MM.1S (cell line): ENCODE measurements around the gene CASKIN1.

ENCODE experiments used
- DNase-seq: peaks from one replicate; pipeline ENCODE4 v3.0.0-alpha.2; 2015
- H2AFZ ChIP-seq: fragments of 300-600 bp; sonication (generic); 2 replicates; pipeline ENCODE4 v1.6.0; 2016; ENCODE audit warnings: antibody characterized with exemption, low read length
- H3F3A ChIP-seq: fragments of 300-600 bp; sonication (generic); 2 replicates; pipeline ENCODE4 v1.6.1; 2016; ENCODE audit warnings: mild to moderate bottlenecking, antibody characterized with exemption, low read length, moderate library complexity, mixed read lengths; ENCODE audit not compliant: insufficient read depth
- H3K27ac ChIP-seq: fragments of 300-600 bp; sonication (generic); 2 replicates; pipeline ENCODE4 v1.5.1; 2016; ENCODE audit warnings: mild to moderate bottlenecking, low read length
- H3K27me3 ChIP-seq: fragments of 300-600 bp; sonication (generic); replicated peaks from 2 replicates; pipeline ENCODE4 v1.6.0; 2016; ENCODE audit warnings: low read length; ENCODE audit not compliant: insufficient read depth
- H3K36me3 ChIP-seq: fragments of 300-600 bp; sonication (generic); replicated peaks from 2 replicates; pipeline ENCODE4 v1.6.1; 2016; ENCODE audit warnings: mild to moderate bottlenecking, low read length, mixed read lengths; ENCODE audit not compliant: insufficient read depth
- H3K4me1 ChIP-seq: fragments of 300-600 bp; sonication (generic); 2 replicates; pipeline ENCODE4 v1.6.1; 2016; ENCODE audit warnings: low read length, mixed read lengths
- H3K4me2 ChIP-seq: fragments of 300-600 bp; sonication (generic); 2 replicates; pipeline ENCODE4 v1.6.0; 2016; ENCODE audit warnings: low read depth, low read length
- H3K4me3 ChIP-seq: fragments of 300-600 bp; sonication (generic); 2 replicates; pipeline ENCODE4 v1.5.1; 2016; ENCODE audit warnings: low read length, mixed read lengths
- H3K79me2 ChIP-seq: fragments of 300-600 bp; sonication (generic); 2 replicates; pipeline ENCODE4 v1.6.1; 2016; ENCODE audit warnings: mixed run types, low read length, mixed read lengths
- H3K9ac ChIP-seq: fragments of 300-600 bp; sonication (generic); 2 replicates; pipeline ENCODE4 v1.6.1; 2016; ENCODE audit warnings: low read length, mixed read lengths
- H3K9me2 ChIP-seq: fragments of 300-600 bp; sonication (generic); replicated peaks from 2 replicates; pipeline ENCODE4 v1.6.1; 2016; ENCODE audit warnings: mild to moderate bottlenecking, low read length, mixed read lengths; ENCODE audit not compliant: insufficient read depth
- H3K9me3 ChIP-seq: fragments of 300-600 bp; sonication (generic); replicated peaks from 2 replicates; pipeline ENCODE4 v1.6.1; 2016; ENCODE audit warnings: mild to moderate bottlenecking, low read length, mixed read lengths; ENCODE audit not compliant: insufficient read depth
- H4K20me1 ChIP-seq: fragments of 300-600 bp; sonication (generic); 2 replicates; pipeline ENCODE4 v1.6.1; 2016; ENCODE audit warnings: mild to moderate bottlenecking, low read length, moderate library complexity, mixed read lengths; ENCODE audit not compliant: insufficient read depth
- EZH2 ChIP-seq: fragments of 300-600 bp; sonication (generic); optimal IDR thresholded peaks from 2 replicates; pipeline ENCODE3; 2017; ENCODE audit warnings: low read depth, mild to moderate bottlenecking, antibody characterized with exemption, low read length, mixed read lengths
- EZH2phosphoT487 ChIP-seq: fragments of 300-600 bp; sonication (generic); IDR thresholded peaks from 2 replicates; pipeline ENCODE4 v1.6.1; 2018; ENCODE audit warnings: antibody characterized with exemption, low read length
- TF ChIP-seq, protein P1 (sequence below): fragments of 300-600 bp; sonication (generic); IDR thresholded peaks from 2 replicates; pipeline ENCODE4 v1.5.1; 2016; ENCODE audit warnings: antibody characterized with exemption, low read length, mixed read lengths

The CASKIN1 gene

DNA sequence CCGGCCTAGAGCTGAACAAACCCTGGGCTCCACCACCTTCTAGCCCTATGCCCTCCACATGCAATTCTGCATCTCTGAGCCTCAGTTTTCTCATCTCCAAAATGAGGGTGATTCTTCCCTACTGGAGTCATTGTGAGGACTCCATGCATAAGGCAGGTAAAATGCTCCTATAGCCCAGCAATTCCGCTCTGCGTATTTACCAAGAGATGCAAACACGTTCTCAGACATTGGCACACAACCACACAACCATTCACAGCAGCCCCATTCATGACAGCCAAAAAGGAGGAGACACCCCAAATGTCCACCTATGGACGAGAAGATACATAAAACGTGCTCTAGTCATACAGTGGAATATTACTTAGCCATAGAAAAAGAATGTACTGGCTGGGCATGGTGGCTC is 3.9 kb upstream of the CASKIN1 start:
- Histone ChIP-seq H4K20me1 (no peaks in the 10 kb centered on the region), H3K27me3 (peaks cover 58% of the 10 kb centered on the region), H3K4me1 (peaks cover 3% of the 10 kb centered on the region; the same call in 1 of the 2 replicates), H3K36me3 (no peaks in the 10 kb centered on the region), H3K79me2 (no peaks in the 10 kb centered on the region), H3K4me2 (no peak overlapping the region), H3K9ac (no peak overlapping the region), H3K9me3 (no peaks in the 10 kb centered on the region), H2AFZ (no peak overlapping the region), H3F3A (0 out of 2 replicates have a peak, but pooled peaks cover 3% of the 10 kb centered on the region), H3K27ac (no peak overlapping the region), H3K4me3 (no peak overlapping the region), H3K9me2 (no peaks in the 10 kb centered on the region)
- no peak for TF ChIP-seq EZH2
- TF ChIP-seq EZH2phosphoT487 = no peak
- TF ChIP-seq, protein P1, sequence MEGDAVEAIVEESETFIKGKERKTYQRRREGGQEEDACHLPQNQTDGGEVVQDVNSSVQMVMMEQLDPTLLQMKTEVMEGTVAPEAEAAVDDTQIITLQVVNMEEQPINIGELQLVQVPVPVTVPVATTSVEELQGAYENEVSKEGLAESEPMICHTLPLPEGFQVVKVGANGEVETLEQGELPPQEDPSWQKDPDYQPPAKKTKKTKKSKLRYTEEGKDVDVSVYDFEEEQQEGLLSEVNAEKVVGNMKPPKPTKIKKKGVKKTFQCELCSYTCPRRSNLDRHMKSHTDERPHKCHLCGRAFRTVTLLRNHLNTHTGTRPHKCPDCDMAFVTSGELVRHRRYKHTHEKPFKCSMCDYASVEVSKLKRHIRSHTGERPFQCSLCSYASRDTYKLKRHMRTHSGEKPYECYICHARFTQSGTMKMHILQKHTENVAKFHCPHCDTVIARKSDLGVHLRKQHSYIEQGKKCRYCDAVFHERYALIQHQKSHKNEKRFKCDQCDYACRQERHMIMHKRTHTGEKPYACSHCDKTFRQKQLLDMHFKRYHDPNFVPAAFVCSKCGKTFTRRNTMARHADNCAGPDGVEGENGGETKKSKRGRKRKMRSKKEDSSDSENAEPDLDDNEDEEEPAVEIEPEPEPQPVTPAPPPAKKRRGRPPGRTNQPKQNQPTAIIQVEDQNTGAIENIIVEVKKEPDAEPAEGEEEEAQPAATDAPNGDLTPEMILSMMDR = no peak
- no peak for DNase-seq

DNA sequence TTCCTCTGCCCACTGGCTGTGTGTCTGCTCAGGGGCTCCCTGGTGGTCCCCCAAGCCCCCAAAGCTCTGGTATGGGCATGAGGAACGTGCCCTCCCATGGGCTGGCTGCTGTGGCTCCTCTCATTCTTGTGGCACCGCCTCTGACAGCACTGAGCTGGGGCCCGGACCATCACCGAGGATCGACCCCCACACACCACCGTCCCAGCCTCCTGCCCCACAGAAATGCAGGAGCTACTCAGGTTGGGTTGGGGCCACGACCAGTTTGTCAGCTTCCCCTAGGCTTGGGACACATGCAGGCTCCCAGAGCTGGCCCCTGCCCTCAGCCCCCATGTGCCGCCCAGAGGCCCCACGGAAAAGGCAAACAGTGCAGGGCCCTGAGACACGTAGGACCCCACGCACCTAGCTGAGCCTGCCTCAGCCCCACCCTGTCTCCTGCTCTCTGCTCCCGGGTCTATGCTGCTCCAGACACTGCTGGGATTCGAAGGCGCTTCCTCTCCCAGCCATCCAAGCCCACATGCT is 3.3 kb upstream of the CASKIN1 start:
- H3K27me3 ChIP-seq = peaks cover 64% of the 10 kb centered on the region
- H2AFZ ChIP-seq = no peak overlapping the region
- H3K27ac ChIP-seq = no peak overlapping the region
- no peaks in the 10 kb centered on the region for H4K20me1 ChIP-seq
- peaks cover 2% of the 10 kb centered on the region; the same call in 1 of the 2 replicates for H3K4me1 ChIP-seq
- no peaks in the 10 kb centered on the region for H3K9me3 ChIP-seq
- no peak for DNase-seq
- no peak overlapping the region for H3K4me3 ChIP-seq
- 0 out of 2 replicates have a peak, but pooled peaks cover 2% of the 10 kb centered on the region for H3F3A ChIP-seq
- H3K4me2 ChIP-seq = no peak overlapping the region
- no peaks in the 10 kb centered on the region for H3K79me2 ChIP-seq
- H3K36me3 ChIP-seq = no peaks in the 10 kb centered on the region
- H3K9ac ChIP-seq = no peak overlapping the region
- TF ChIP-seq EZH2 (no peak), EZH2phosphoT487 (no peak)
- TF ChIP-seq, protein P1 = no peak
- no peaks in the 10 kb centered on the region for H3K9me2 ChIP-seq

DNA sequence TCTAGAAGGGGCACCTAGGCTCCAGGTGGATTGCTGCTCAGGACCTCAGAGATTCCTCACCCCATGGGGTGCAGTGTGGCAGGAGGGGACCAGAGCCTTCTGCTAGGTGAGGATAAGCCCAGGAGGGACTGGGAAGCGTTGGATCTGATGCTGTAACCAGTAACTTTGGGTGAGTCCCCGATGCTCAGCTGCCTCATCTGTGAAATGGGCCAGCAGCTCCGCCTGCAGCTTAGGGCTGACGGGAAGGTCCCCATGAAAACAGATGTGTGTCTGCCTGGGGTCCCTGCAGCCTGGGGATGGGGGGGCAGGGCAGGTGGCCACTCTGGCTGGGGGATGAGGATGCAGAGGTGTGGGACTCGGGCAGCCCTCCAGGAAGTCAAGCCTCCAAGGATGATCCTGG is 2.7 kb upstream of the CASKIN1 start:
- no peaks in the 10 kb centered on the region for H3K4me1 ChIP-seq
- TF ChIP-seq EZH2 = no peak
- TF ChIP-seq EZH2phosphoT487 = no peak
- H3K27ac ChIP-seq = no peak overlapping the region
- H3K79me2 ChIP-seq = no peaks in the 10 kb centered on the region
- H3K4me2 ChIP-seq = no peak overlapping the region
- no peaks in the 10 kb centered on the region for H3K36me3 ChIP-seq
- no peaks in the 10 kb centered on the region for H3F3A ChIP-seq
- no peaks in the 10 kb centered on the region for H3K9me3 ChIP-seq
- no peaks in the 10 kb centered on the region for H4K20me1 ChIP-seq
- H3K9ac ChIP-seq = no peak overlapping the region
- no peak overlapping the region for H2AFZ ChIP-seq
- DNase-seq = no peak
- H3K4me3 ChIP-seq = no peak overlapping the region
- no peaks in the 10 kb centered on the region for H3K9me2 ChIP-seq
- H3K27me3 ChIP-seq = peaks cover 70% of the 10 kb centered on the region

DNA sequence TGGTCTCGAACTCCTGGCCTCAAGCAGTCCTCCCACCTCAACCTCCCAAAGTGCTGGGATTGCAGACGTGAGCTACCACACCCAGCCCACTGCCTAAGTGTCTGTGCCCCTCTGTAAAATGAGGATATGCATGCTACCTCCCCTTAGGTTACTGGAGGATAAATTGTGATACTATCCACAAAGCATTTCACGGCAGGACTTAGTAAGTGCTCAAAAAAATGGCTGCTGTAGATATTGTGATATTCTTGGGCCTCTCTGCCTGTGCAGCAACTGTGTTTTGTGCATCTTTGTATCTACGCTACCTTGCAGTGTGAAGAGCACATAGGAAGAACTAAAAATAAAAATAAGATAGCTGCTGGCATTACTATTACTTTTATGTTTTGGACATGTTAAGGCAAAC is 1.9 kb upstream of the CASKIN1 start:
- Histone ChIP-seq H2AFZ (no peak overlapping the region), H3K9ac (no peak overlapping the region), H3K4me2 (no peak overlapping the region), H3F3A (no peaks in the 10 kb centered on the region), H3K4me1 (no peaks in the 10 kb centered on the region), H3K27ac (no peak overlapping the region), H3K9me3 (no peaks in the 10 kb centered on the region), H3K9me2 (no peaks in the 10 kb centered on the region), H3K4me3 (no peak overlapping the region), H3K36me3 (no peaks in the 10 kb centered on the region), H3K79me2 (no peaks in the 10 kb centered on the region), H4K20me1 (no peaks in the 10 kb centered on the region), H3K27me3 (peaks cover 78% of the 10 kb centered on the region)
- TF ChIP-seq, protein P1 = no peak
- TF ChIP-seq EZH2phosphoT487 (no peak), EZH2 (no peak)
- DNase-seq = no peak
